OCI-LY7 (cell line): ENCODE results near the gene OIP5.
"Not testable (repeated sequence)": the region's sequence is repeated elsewhere in the genome, so short reads cannot be mapped to it uniquely, and the experiment has no call there.

Experiments used
- EZH2phosphoT487 ChIP-seq: fragments of 200-600 bp; sonication (generic); IDR thresholded peaks from 2 replicates; pipeline ENCODE4 v1.6.1; 2018; ENCODE audit warnings: low read depth, borderline replicate concordance, mild to moderate bottlenecking, mixed run types, antibody characterized with exemption, low read length, moderate library complexity, mixed read lengths
- TF ChIP-seq, protein P1 (sequence below): fragments of 200-600 bp; sonication (generic); conservative IDR thresholded peaks from 2 replicates; pipeline ENCODE4 v1.5.1; 2014; ENCODE audit warnings: mild to moderate bottlenecking, antibody characterized with exemption, low read length, moderate library complexity, mixed read lengths

GRCh38 chr15:41282436-41282835 is 50.0 kb downstream of the OIP5 start:
- TF ChIP-seq, protein P1, sequence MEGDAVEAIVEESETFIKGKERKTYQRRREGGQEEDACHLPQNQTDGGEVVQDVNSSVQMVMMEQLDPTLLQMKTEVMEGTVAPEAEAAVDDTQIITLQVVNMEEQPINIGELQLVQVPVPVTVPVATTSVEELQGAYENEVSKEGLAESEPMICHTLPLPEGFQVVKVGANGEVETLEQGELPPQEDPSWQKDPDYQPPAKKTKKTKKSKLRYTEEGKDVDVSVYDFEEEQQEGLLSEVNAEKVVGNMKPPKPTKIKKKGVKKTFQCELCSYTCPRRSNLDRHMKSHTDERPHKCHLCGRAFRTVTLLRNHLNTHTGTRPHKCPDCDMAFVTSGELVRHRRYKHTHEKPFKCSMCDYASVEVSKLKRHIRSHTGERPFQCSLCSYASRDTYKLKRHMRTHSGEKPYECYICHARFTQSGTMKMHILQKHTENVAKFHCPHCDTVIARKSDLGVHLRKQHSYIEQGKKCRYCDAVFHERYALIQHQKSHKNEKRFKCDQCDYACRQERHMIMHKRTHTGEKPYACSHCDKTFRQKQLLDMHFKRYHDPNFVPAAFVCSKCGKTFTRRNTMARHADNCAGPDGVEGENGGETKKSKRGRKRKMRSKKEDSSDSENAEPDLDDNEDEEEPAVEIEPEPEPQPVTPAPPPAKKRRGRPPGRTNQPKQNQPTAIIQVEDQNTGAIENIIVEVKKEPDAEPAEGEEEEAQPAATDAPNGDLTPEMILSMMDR, result not testable (repeated sequence)
- TF ChIP-seq EZH2phosphoT487, result not testable (repeated sequence)
